GM19023 (cell line): ENCODE results near the gene DNAJB8.

ENCODE experiments used
- ATAC-seq: cut with Tn5 transposase; IDR thresholded peaks from one replicate; pipeline ENCODE4 v1.9.1; 2021; ENCODE audit warnings: mild to moderate bottlenecking, moderate library complexity; ENCODE audit not compliant: unreplicated experiment

DNAJB8 gene

GRCh38 chr3:128495435-128495970 lies 28.8 kb upstream of the DNAJB8 start:
- ATAC-seq, result no peak

DNA sequence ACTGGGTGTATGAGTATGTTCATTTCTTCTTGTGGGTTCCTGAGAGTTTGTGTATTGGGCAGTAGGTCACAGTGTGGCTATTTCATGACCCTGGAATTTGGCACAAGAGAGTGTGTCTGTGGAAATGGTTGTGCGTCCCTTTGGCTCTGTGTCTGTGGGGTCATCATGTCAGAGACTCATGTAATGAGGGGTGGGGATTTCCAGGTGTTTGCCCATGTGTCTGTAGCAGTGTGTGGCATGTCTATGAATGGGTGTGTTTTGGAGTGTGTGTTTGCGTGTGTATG lies 27.6 kb upstream of the DNAJB8 start:
- ATAC-seq, result no peak

GRCh38 chr3:128493570-128494366 lies 27.1 kb upstream of the DNAJB8 start:
- ATAC-seq, result no peak

- ATAC-seq, result no peak
These were observed 26.2 kb upstream of the DNAJB8 start, which contains the start of gene GATA2 for GRCh38 chr3:128492671-128493569. TSS of gene GATA2 (minus strand) at chr3:128493201. CDS start at chr3:128487031, 6,170 bp downstream.

GRCh38 chr3:128491941-128492670 lies 25.4 kb upstream of the DNAJB8 start:
- ATAC-seq, result no peak

- ATAC-seq, result no peak
These were observed 24.9 kb upstream of the DNAJB8 start for GRCh38 chr3:128491691-128491940.

DNA sequence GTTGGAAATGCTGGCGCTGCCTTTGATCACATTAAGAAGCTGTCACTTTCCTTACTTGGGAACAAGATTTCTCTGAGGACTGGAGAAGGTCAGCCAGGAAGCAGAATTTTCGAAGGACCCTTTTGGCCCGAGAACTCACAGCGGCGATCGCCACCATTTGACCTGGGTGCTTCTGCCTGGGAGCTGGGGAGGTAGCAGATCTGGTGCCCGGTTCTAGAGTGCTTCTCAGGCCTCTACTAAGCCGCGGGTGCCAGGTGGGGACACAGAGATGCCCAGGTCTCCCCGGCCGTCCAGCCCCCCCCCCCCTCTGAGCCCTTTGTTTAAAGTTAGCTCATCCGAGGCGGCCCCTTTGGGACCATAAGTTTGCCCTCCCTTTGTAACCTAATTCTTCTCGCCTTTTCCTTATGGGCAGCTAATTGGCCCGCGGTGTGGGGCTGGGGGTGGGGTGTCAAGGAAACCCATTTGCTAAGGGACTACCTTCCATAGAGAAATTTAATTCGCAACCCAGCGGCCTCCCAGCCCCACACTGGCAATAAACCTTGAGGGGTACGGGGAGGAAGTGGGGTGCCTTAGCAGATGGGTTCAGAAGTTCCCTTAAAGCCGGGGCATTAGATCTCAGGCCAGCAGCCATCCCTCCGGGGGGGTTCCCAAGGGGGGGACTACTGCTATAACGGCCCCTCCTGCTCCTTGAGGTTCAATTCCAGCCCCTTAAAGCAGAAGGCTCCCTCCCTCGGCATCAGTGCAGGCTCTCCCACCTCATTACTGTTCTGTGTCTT lies 24.4 kb upstream of the DNAJB8 start:
- no peak for ATAC-seq

- no peak for ATAC-seq
These were observed 23.9 kb upstream of the DNAJB8 start for GRCh38 chr3:128490650-128490914.

- ATAC-seq, result no peak
These were observed 23.4 kb upstream of the DNAJB8 start for GRCh38 chr3:128489927-128490649.

DNA sequence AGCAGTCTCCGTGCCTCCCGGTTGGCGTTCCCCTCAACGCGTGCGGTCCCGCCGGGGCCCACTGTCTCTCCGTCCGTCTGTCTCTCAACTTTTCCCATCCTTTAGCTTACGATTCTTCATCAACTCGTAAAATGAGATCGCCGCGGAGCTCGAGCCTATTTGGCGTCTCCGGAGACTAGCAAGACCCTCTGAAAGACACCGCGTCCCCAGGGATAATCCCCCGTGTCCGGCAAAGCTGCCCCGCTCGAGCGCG lies 22.9 kb upstream of the DNAJB8 start:
- no peak for ATAC-seq

- ATAC-seq, result no peak
These were observed 22.4 kb upstream of the DNAJB8 start for GRCh38 chr3:128488991-128489673.

DNA sequence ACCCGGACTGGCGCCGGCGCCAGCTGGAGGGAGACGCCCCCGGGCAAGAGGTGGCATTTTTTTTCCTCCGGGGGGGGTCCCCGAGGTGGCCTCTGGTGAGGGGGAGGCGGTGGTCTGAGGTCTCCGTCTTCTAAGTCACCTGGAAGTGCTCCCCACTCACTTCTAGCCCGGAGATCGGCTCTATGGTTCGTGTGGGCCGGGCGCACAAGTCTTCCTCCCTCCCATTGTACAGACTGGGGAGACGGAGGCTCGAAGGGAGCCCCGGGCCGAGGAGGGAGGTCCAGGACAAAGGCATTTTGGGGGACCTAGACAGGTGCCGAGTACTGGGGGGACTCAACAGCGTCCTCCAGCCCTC lies 21.9 kb upstream of the DNAJB8 start:
- no peak for ATAC-seq

DNA sequence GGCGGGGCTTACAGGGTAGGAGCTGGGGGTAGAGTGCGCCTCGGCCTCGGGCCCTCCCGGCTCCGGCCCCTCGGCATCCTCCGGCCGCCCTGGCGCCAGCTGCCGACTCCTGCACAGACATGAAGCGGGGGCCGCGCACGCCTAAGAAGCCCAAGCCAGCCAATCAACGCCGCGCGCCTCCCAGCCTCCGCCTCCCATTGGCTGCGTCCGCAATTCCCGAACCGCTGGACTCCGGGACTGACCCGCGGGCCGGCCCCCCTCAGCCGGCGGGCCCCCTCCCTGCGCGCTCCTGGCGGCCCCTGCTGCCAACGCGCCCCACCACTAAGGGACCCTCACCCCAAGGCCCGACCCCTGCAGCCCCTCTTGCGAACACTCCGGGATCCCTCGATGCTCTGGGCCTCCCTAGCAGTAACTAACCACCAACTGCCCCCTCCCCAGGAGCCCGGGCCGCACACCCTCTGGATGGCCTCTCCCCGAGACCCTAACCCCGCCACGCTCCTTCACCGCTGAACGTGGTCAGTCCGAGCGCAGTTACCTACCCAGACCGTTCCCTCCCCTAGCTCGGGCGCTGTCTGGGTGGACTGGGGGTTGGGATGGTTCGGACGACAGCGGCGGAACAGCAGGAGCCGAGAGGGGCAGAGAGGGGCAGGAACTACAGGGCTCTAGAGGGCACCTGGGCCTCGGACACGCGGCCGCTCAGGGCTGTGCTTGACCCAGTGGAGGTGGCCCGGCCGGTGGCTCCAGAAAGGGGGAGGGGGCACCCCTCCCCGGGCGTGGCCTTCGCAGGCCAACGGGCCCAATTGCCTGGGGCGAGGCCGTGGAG lies 21.3 kb upstream of the DNAJB8 start:
- no peak for ATAC-seq

GRCh38 chr3:128487538-128487812 lies 20.8 kb upstream of the DNAJB8 start:
- ATAC-seq, result no peak

- no peak for ATAC-seq
These were observed 20.2 kb upstream of the DNAJB8 start for GRCh38 chr3:128486681-128487537.

DNA sequence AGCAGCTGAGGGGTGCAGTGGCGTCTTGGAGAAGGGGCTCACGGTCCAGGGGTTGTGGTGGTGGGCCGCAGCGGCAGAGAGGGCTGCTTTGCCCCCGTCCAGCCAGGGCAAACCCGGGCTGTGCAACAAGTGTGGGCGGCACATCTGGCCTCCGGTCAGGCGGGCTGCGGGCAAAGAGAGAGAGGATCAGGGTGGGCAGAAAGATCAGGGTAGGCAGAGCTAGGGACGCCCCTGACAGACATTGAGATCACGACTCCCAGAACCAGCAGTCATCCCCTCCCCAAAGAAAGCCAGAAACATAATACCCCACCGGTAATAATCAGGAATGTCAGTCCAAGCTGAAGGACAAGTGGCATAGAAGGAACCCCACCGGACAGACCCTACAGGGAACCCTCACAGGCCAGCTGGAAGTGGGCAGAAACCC lies 19.5 kb upstream of the DNAJB8 start:
- no peak for ATAC-seq

DNA sequence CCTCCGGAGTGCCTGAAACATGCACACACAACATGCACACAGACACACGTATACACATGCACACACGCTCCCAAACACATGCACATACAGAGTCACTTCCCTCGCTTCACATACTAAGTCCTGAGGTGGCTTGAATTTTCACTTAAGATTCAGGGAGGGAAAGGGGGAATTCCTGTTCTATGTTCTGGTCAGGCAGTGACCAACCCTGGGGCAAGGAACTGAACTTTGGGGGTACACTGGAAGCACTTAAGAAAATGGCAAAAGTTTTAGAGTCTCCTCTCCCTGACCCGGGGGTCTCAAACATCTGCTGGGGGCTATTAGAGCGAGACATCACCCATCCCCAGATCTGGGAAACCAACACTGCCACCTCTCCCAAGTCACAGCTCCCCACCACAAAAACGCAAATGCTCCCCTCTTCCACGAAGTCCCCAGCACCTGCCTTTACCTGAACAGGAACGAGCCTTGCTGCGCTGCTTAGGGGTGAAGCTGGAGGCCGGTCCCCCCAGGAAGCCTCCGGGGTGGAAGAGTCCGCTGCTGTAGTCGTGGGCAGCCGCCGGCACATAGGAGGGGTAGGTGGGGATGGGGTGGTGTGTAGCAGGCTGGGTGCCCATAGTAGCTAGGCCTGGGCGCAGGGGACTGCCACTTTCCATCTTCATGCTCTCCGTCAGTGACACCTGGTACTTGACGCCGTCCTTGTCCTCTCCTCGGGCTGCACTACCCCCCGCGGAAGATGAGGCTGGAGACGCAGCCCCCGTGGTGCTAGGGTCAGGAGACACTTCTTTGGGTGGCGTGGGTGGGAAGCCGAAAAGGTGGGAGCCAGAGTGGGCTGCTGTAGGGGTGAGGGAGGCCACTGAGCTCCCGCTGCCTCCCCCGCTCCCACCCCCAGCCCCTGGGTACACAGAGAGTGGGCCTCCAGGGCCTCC lies 18.9 kb upstream of the DNAJB8 start:
- ATAC-seq, result no peak
